SU-DHL-6 (cell line): Measurements from ENCODE around the gene RALGPS1.

Experiments used
- H2AFZ ChIP-seq: fragments of 200-600 bp; sonication (generic); 2 replicates; pipeline ENCODE4 v1.6.1; 2014; ENCODE audit warnings: low read depth, mild to moderate bottlenecking, moderate library complexity, mixed read lengths, antibody characterized with exemption, low read length; ENCODE audit not compliant: severe bottlenecking
- H3F3A ChIP-seq: fragments of 200-600 bp; shearing (Covaris generic); 2 replicates; pipeline ENCODE4 v1.6.0; 2016; ENCODE audit warnings: antibody characterized with exemption, mild to moderate bottlenecking; ENCODE audit not compliant: insufficient read depth
- H3K27ac ChIP-seq: fragments of 200-600 bp; sonication (generic); 2 replicates; pipeline ENCODE4 v1.5.1; 2016; ENCODE audit warnings: low read depth, mild to moderate bottlenecking, low read length, moderate library complexity, mixed read lengths
- H3K27me3 ChIP-seq: fragments of 200-600 bp; sonication (generic), shearing (Covaris generic); 2 replicates; pipeline ENCODE4 v1.6.0; 2014; ENCODE audit warnings: mild to moderate bottlenecking, low read length
- H3K36me3 ChIP-seq: fragments of 200-600 bp; sonication (generic); 2 replicates; pipeline ENCODE4 v1.6.1; 2014; ENCODE audit warnings: mild to moderate bottlenecking, low read length, mixed read lengths
- H3K4me2 ChIP-seq: fragments of 300-600, 200-600 bp; shearing (Covaris generic), sonication (generic); 2 replicates; pipeline ENCODE4 v1.6.0; 2014; ENCODE audit warnings: low read length, low read depth, mild to moderate bottlenecking; ENCODE audit not compliant: poor library complexity, severe bottlenecking
- H3K4me3 ChIP-seq: fragments of 200-600 bp; sonication (generic); 2 replicates; pipeline ENCODE4 v1.5.1; 2014; ENCODE audit warnings: antibody characterized with exemption, low read length, mild to moderate bottlenecking, mixed read lengths; ENCODE audit not compliant: insufficient read depth, poor library complexity, severe bottlenecking
- H3K79me2 ChIP-seq: fragments of 200-600 bp; sonication (generic); 2 replicates; pipeline ENCODE4 v1.6.1; 2014; ENCODE audit warnings: mild to moderate bottlenecking, low read length, moderate library complexity; ENCODE audit not compliant: insufficient read depth
- H3K9ac ChIP-seq: fragments of 200-600 bp; sonication (generic); 2 replicates; pipeline ENCODE4 v1.7.0; 2014; ENCODE audit warnings: mild to moderate bottlenecking, low read length
- H3K9me2 ChIP-seq: fragments of 200-600 bp; sonication (generic); replicated peaks from 2 replicates; pipeline ENCODE4 v1.6.1; 2014; ENCODE audit warnings: low read length; ENCODE audit not compliant: insufficient read depth
- H3K9me3 ChIP-seq: fragments of 200-600 bp; sonication (generic); 2 replicates; pipeline ENCODE4 v1.6.1; 2014; ENCODE audit warnings: low read length, mixed read lengths; ENCODE audit not compliant: insufficient read depth
- H4K20me1 ChIP-seq: fragments of 200-600 bp; sonication (generic); 2 replicates; pipeline ENCODE4 v1.6.1; 2014; ENCODE audit warnings: low read depth, mild to moderate bottlenecking, antibody characterized with exemption, low read length, moderate library complexity, mixed read lengths
- EZH2phosphoT487 ChIP-seq: fragments of 200-600 bp; sonication (generic), shearing (Covaris generic); conservative IDR thresholded peaks from 2 replicates; pipeline ENCODE4 v1.6.1; 2018; ENCODE audit warnings: mild to moderate bottlenecking, antibody characterized with exemption, low read length, moderate library complexity, mixed read lengths
- TF ChIP-seq, protein P1 (sequence below): fragments of 200-600 bp; sonication (generic); IDR thresholded peaks from one replicate; pipeline ENCODE4 v1.5.1; 2017; ENCODE audit warnings: antibody characterized with exemption, mild to moderate bottlenecking, low read length, moderate library complexity; ENCODE audit not compliant: insufficient read depth, poor library complexity, severe bottlenecking

Gene RALGPS1

DNA sequence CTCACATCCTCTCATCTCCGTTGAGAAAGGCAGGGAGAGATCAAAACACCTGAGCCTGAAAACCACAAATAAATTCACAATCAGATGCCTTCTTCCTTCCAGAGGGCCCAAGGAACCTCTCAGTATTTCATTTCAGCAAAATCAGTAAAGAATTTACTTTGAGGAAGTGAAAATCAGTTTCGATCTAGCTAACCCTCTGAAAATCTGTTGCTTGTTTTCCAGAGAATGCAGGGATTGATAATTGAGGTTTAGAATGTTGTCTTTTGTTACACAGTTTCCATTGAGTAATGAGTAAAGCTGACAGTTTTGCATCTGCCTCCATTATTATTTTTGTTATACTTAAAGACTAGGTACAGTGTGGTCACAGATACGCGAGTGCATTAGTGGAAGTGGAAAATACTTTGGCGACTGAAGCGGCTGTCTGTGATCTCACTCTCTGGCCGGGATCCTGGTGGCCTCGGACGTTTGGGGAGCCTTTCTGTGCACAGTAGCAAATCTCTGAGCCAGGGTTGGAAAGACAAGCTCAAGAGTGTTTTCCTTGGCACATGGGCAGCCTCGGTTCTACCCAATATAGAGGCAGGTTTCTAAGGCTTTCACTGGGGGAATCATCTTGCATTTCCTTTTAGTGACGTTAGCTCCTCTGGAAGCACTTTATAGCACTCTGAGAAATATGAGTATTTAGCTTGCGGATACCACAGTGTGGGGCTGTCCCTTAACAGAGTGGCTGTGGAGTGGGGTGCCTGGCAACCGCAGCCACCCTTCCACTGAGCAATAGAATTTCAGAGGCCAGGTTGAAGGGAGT, 240.0 kb downstream of the RALGPS1 start:
- no peak overlapping the region for H3K4me2 ChIP-seq
- H3K27ac ChIP-seq = no peak overlapping the region
- no peaks in the 10 kb centered on the region for H3K79me2 ChIP-seq
- no peaks in the 10 kb centered on the region for H3K27me3 ChIP-seq
- H3K9me3 ChIP-seq = no peaks in the 10 kb centered on the region
- no peak overlapping the region for H3K4me3 ChIP-seq
- TF ChIP-seq, protein P1, sequence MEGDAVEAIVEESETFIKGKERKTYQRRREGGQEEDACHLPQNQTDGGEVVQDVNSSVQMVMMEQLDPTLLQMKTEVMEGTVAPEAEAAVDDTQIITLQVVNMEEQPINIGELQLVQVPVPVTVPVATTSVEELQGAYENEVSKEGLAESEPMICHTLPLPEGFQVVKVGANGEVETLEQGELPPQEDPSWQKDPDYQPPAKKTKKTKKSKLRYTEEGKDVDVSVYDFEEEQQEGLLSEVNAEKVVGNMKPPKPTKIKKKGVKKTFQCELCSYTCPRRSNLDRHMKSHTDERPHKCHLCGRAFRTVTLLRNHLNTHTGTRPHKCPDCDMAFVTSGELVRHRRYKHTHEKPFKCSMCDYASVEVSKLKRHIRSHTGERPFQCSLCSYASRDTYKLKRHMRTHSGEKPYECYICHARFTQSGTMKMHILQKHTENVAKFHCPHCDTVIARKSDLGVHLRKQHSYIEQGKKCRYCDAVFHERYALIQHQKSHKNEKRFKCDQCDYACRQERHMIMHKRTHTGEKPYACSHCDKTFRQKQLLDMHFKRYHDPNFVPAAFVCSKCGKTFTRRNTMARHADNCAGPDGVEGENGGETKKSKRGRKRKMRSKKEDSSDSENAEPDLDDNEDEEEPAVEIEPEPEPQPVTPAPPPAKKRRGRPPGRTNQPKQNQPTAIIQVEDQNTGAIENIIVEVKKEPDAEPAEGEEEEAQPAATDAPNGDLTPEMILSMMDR = no peak
- TF ChIP-seq EZH2phosphoT487 = no peak
- H4K20me1 ChIP-seq = no peaks in the 10 kb centered on the region
- no peak overlapping the region for H3K9ac ChIP-seq
- H3F3A ChIP-seq = no peaks in the 10 kb centered on the region
- no peaks in the 10 kb centered on the region for H3K36me3 ChIP-seq
- no peaks in the 10 kb centered on the region for H3K9me2 ChIP-seq
- no peak overlapping the region for H2AFZ ChIP-seq

DNA sequence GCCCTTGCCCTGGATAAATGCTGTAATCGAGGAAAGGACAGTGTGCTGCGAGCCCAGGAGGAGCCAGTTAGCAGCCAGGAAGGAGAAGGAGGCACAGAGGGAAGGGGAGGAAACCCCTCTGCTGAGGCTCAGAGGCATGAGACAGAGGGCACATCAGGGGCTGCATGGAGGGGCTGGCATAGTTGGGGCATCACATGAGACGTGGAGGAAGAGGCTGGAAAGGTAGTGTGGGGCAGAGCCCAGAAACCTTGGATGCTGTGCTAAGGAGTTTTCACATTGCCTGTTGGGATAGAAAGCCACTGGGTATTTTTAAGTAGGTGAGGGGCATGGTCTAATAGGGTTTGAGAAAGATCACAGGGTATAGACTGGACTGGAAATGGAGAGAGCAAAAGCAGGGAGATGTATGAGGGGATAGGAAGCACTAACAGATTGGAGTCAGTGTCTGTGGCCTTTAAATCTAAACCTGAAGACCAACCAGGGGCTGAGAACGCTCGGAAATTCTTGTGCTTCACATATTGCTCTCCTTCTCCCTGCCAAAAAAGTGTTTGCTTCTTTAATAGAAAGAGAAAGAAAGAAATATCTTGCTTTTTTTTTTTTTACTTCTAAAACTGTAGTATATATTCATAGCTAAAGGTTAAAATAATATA, 240.9 kb downstream of the RALGPS1 start:
- no peaks in the 10 kb centered on the region for H3K9me2 ChIP-seq
- H3K4me3 ChIP-seq = no peak overlapping the region
- TF ChIP-seq EZH2phosphoT487 = no peak
- TF ChIP-seq, protein P1 = no peak
- no peaks in the 10 kb centered on the region for H3K9me3 ChIP-seq
- H3K27ac ChIP-seq = no peak overlapping the region
- no peak overlapping the region for H3K9ac ChIP-seq
- H2AFZ ChIP-seq = no peak overlapping the region
- H3K27me3 ChIP-seq = no peaks in the 10 kb centered on the region
- no peaks in the 10 kb centered on the region for H4K20me1 ChIP-seq
- no peaks in the 10 kb centered on the region for H3K36me3 ChIP-seq
- no peaks in the 10 kb centered on the region for H3K79me2 ChIP-seq
- no peaks in the 10 kb centered on the region for H3F3A ChIP-seq
- no peak overlapping the region for H3K4me2 ChIP-seq

DNA sequence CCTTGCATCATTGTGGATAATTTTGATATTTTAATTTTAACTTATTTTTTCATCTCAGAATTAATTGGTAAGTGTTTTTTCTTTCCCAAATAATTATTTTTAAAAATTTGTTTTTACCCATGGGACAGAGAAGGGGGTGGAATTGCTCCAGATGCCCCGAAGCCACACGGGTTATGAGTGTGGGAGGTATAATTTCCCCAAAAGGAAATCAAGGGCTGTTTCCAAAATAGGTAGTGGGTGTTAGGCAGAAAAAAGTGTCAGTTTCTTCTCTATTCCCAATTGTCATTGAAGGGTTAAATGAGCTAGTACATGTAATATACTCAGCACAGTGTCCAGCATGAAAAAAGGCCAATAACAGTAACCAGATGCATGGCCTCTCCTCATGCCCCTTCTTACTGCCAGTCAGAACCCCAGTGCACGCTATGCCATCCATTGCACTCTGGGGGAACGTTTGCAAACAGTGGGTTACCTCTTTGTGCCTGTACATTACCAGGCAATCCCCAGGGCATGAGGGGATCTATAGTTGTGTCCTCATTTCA, 244.3 kb downstream of the RALGPS1 start:
- Histone ChIP-seq H3K4me3 (no peak overlapping the region), H3K9ac (no peak overlapping the region), H3K27me3 (no peaks in the 10 kb centered on the region), H2AFZ (no peak overlapping the region), H3K79me2 (no peaks in the 10 kb centered on the region), H3K27ac (no peak overlapping the region), H3K9me3 (no peaks in the 10 kb centered on the region), H3F3A (no peaks in the 10 kb centered on the region), H3K4me2 (no peak overlapping the region), H3K9me2 (no peaks in the 10 kb centered on the region), H4K20me1 (no peaks in the 10 kb centered on the region), H3K36me3 (no peaks in the 10 kb centered on the region)
- TF ChIP-seq, protein P1 = no peak
- TF ChIP-seq EZH2phosphoT487 = no peak
